HEK293T (cell line): ENCODE data around the gene CTNNA3.

Experiments used
- CTCF ChIA-PET: fragments of 350-600 bp; formaldehyde crosslinking; extraction: SDS; loops from one replicate; lab custom pipeline; 2021; ENCODE audit warnings: antibody characterized with exemption, inconsistent platforms; lab: Yijun Ruan, JAX
- POLR2A ChIA-PET: fragments of 350-600 bp; formaldehyde crosslinking; extraction: SDS; loops from one replicate; lab custom pipeline; 2020; ENCODE audit warnings: antibody characterized with exemption, inconsistent platforms; lab: Yijun Ruan, JAX
- DNase-seq: peaks from one replicate; pipeline ENCODE4 v3.0.0; 2012; ENCODE audit warnings: mixed read lengths; ENCODE audit errors: extremely low spot score
- ARNT ChIP-seq: fragments of 450-650 bp; IDR thresholded peaks from 2 replicates; pipeline ENCODE4 v1.6.1; 2017; ENCODE audit warnings: mild to moderate bottlenecking
- BHLHE40 ChIP-seq: fragments of 450-650 bp; IDR thresholded peaks from 2 replicates; pipeline ENCODE4 v1.6.1; 2016; ENCODE audit warnings: mild to moderate bottlenecking, moderate library complexity, borderline replicate concordance
- CTBP1 ChIP-seq: fragments of 450-650 bp; IDR thresholded peaks from 2 replicates; pipeline ENCODE4 v1.6.1; 2016; ENCODE audit warnings: borderline replicate concordance
- ELF4 ChIP-seq: fragments of 450-650 bp; IDR thresholded peaks from 2 replicates; pipeline ENCODE4 v1.6.1; 2017; ENCODE audit warnings: antibody characterized with exemption
- FOXA1 ChIP-seq: fragments of 450-650 bp; IDR thresholded peaks from 2 replicates; pipeline ENCODE4 v1.6.1; 2016; ENCODE audit warnings: mild to moderate bottlenecking
- FOXK2 ChIP-seq: fragments of 450-650 bp; IDR thresholded peaks from 2 replicates; pipeline ENCODE4 v1.6.1; 2016; ENCODE audit warnings: mild to moderate bottlenecking
- FOXM1 ChIP-seq: fragments of 450-650 bp; IDR thresholded peaks from 2 replicates; pipeline ENCODE4 v1.6.1; 2017; ENCODE audit warnings: mild to moderate bottlenecking, borderline replicate concordance
- HDGF ChIP-seq: fragments of 450-650 bp; IDR thresholded peaks from 2 replicates; pipeline ENCODE4 v1.6.1; 2017; ENCODE audit warnings: antibody characterized with exemption, borderline replicate concordance
- L3MBTL2 ChIP-seq: fragments of 450-650 bp; conservative IDR thresholded peaks from 2 replicates; pipeline ENCODE4 v1.6.1; 2016; ENCODE audit warnings: mild to moderate bottlenecking
- LEF1 ChIP-seq: fragments of 450-650 bp; IDR thresholded peaks from 2 replicates; pipeline ENCODE4 v1.6.1; 2017; ENCODE audit warnings: mild to moderate bottlenecking, borderline replicate concordance
- NFRKB ChIP-seq: fragments of 450-650 bp; IDR thresholded peaks from 2 replicates; pipeline ENCODE4 v1.6.1; 2016; ENCODE audit warnings: mild to moderate bottlenecking, moderate library complexity
- SP1 ChIP-seq: fragments of 450-650 bp; IDR thresholded peaks from 2 replicates; pipeline ENCODE4 v1.6.1; 2017
- SUZ12 ChIP-seq: fragments of 450-650 bp; IDR thresholded peaks from 2 replicates; pipeline ENCODE4 v1.6.1; 2016; ENCODE audit warnings: mild to moderate bottlenecking
- TARDBP ChIP-seq: fragments of 450-650 bp; IDR thresholded peaks from 2 replicates; pipeline ENCODE4 v1.6.1; 2016
- ZNF384 ChIP-seq: fragments of 450-650 bp; IDR thresholded peaks from 2 replicates; pipeline ENCODE4 v1.6.1; 2016
- TF ChIP-seq, protein P1 (sequence below): fragments of 450-650 bp; IDR thresholded peaks from 2 replicates; pipeline ENCODE4 v1.6.1; 2016

The CTNNA3 gene

DNA sequence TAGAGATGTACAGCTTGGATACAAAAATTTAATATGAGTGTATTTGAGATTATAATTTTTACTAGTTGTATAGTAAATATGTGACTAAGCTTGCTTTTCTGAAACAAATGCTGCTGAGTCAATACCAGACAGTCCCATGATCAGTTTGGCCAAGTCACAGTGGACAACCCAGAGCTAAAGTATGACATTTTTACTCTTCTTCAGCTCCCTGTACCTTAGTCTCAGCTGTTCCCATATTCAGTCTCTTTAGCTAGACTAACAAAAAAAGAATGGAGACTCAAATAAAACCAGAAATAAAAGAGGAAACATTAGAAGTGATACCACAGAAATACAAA, 189.3 kb downstream of the CTNNA3 start:
- ChIA-PET POLR2A (no interaction called here), CTCF (interaction anchor here (0.6 to 0.8 kb wide), 3 partner anchors 13 to 581 kb away, joined by 3 to 9 read pairs (median 3); partner anchors contain the start of gene LRRTM3)
- TF ChIP-seq TARDBP (no peak), ARNT (no peak), HDGF (no peak), CTBP1 (no peak), FOXA1 (no peak), FOXK2 (no peak)
- TF ChIP-seq, protein P1, sequence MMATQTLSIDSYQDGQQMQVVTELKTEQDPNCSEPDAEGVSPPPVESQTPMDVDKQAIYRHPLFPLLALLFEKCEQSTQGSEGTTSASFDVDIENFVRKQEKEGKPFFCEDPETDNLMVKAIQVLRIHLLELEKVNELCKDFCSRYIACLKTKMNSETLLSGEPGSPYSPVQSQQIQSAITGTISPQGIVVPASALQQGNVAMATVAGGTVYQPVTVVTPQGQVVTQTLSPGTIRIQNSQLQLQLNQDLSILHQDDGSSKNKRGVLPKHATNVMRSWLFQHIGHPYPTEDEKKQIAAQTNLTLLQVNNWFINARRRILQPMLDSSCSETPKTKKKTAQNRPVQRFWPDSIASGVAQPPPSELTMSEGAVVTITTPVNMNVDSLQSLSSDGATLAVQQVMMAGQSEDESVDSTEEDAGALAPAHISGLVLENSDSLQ = no peak
- no peak for DNase-seq

DNA sequence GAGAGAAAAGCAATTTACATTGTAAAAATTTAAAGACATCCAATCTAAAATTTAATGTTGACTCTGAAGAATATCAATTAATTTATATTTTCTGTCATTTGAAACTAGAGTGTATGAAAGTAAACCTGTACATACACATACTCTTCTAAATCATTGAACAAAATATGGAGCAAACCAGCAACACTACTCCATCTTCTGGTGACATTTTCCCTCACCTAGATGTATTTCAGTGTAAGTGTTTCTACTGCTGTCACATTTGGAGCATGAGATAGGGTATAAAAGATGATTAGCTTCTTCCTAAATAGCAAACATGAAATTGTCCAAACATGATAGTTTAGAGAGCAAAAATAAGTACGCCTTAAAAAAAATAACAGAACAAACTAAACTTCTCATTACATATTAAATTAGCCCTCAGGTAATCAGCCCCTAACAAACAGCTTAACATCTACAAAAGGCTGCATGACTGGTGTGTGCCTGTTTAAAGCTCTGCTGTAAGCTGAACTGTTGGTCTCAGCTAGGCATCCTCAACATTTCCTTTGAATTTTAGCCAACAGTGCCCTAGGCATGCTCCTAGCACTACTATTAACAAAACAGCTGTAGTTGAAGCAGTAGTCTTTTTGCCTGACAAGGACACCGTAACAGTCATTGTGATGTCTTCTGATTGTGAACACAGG, 189.8 kb downstream of the CTNNA3 start:
- no peak for TF ChIP-seq TARDBP
- no peak for TF ChIP-seq FOXA1
- TF ChIP-seq HDGF = no peak
- no peak for TF ChIP-seq FOXM1
- no peak for TF ChIP-seq L3MBTL2
- no peak for TF ChIP-seq CTBP1
- TF ChIP-seq NFRKB = no peak
- no peak for TF ChIP-seq BHLHE40
- TF ChIP-seq LEF1 = no peak
- TF ChIP-seq FOXK2 = no peak
- TF ChIP-seq SUZ12 = no peak
- TF ChIP-seq ELF4 = no peak
- TF ChIP-seq ARNT = no peak
- no peak for TF ChIP-seq SP1
- TF ChIP-seq, protein P1 = no peak
- ChIA-PET CTCF (interaction anchor here (0.6 to 1.1 kb wide), 4 partner anchors 13 to 580 kb away, joined by 3 to 9 read pairs (median 4); partner anchors contain the start of gene LRRTM3), POLR2A (no interaction called here)
- no peak for DNase-seq

DNA sequence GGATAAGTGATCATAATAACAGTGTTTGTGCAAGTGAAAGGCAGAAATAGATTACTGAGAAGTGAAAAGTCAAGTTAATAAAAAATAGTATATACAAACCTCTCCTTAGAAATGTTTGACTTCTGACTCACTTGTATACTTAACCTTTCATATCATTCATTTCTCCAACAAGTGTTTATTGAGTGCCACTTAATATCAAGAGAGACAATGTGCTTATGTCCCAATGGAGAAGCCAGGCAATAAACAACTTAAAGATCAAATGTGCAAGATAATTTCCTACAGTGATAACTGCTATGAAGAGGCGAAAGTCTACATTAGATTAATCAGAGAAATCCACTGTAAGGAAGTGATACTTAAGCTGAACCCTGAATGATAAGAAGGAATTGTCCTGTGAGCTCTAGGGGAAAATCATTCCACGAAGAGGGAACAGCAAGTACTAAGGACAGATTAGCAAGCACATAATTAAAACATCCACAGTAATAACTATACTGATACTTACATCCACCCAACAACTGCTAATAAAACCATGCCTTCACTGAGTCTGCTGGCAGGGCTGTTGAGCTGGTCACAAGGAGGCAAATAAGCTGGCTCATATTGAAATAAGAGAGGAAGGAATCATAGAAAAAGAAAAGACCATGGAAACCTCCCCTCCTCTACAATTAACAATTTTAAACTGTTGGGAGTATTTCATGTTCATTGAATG, 203.5 kb downstream of the CTNNA3 start:
- POLR2A ChIA-PET = no interaction called here
- CTCF ChIA-PET = interaction anchor here (0.6 kb wide), 1 partner anchor 105 kb away, joined by 3 read pairs; no protein-coding TSS in a partner anchor
- TF ChIP-seq BHLHE40 (no peak), LEF1 (no peak), ZNF384 (no peak), NFRKB (no peak)
- no peak for DNase-seq

DNA sequence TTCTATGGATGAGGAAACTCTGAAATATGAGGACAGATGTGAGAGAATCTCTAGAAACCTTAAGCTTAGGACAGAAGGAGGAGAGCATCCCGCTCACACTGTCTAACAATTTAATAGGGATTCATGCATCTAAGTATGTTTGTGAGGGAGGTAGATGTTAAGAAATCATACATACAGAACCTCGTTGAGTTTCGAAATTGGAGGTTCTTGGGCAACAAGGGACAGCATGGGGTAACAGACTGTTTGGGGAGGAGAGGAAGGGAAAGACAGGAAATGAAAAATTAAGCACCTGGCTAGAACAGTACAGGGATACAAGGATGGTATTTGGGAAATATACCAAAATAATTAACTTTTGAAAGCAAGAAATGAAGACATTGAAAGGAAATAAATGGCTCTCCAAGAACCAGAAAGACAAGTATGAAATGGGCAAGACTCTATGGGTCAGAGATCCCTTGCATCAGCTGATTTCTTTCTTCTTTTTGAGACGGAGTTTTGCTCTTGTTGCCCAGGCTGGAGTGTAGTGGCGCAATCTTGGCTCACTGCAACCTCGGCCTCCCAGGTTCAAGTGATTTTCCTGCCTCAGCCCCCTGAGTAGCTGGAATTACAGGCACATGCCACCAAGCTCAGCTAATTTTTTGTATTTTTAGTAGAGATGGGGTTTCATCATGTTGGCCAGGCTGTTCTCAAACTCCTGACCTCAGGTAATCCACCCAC, 207.9 kb downstream of the CTNNA3 start:
- DNase-seq = no peak
- POLR2A ChIA-PET = no interaction called here
- TF ChIP-seq NFRKB (no peak), FOXA1 (no peak)
- CTCF ChIA-PET = no interaction called here

DNA sequence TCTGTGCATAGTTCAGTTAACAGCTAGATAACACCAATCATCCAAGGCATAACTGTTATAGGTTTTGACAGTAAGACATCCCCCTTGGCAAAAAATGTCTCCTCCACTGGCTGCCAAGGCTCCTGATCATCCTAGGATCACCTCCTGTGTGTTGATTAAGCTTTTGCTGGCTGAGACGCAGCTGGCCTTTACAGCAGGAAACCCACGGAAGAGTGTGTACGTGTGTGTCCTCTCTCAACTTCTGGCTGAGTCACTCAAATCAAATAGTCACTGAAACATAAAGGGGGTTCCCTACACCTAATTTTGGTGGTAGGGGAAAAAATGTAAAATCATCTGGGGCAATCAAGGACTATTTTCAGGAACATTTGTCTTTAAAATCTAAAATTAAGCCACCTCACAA, 208.8 kb downstream of the CTNNA3 start:
- DNase-seq = no peak
- ChIA-PET CTCF (no interaction called here), POLR2A (no interaction called here)
- no peak for TF ChIP-seq ELF4
- TF ChIP-seq ZNF384 = no peak
- TF ChIP-seq L3MBTL2 = no peak
- no peak for TF ChIP-seq NFRKB
- TF ChIP-seq LEF1 = no peak
- no peak for TF ChIP-seq FOXA1
- no peak for TF ChIP-seq TARDBP

DNA sequence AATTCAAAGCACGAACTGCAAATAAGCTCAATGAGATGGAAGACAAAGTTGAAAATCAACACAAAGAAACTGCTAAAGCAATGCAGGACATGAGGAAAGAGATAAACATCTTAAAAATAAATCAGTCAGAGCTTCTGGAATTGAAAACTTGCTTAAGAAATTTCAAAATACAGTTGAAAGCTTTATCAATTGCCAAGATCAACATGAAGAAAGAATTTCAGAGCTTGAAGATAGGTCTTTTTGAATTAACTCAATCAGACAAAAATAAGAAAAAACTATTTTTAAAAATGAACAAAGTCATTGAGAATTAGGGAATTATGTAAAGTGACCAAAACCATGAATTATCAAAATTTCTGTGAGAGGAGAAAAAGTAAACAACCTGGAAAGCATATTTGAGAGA, 218.1 kb downstream of the CTNNA3 start:
- ChIA-PET CTCF (no interaction called here), POLR2A (no interaction called here)
- TF ChIP-seq FOXA1 = no peak
- TF ChIP-seq, protein P1 = no peak
- DNase-seq = no peak

DNA sequence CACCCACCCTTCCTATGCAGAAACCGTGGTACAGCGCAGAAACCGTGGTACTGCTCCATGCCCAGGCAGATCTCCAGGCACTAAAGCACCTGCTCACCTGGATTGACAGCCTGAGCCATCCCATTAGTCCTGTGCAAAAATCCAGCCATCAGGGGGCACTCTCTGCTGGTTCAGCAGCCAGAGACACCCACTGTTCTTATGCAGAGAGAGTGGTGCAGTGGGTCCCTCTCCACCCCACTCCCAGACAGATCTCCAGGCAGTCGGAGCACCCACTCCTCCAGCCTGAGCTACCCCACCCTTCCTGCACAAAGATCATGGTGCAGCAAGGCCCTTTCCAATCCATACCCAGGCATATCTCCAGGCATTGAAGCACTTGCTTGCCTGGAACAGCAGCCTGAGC, 219.8 kb downstream of the CTNNA3 start:
- no peak for DNase-seq
- no peak for TF ChIP-seq ARNT
- no peak for TF ChIP-seq SP1
- TF ChIP-seq SUZ12 = no peak
- TF ChIP-seq FOXA1 = no peak
- TF ChIP-seq TARDBP = no peak
- TF ChIP-seq, protein P1 = no peak
- no peak for TF ChIP-seq FOXM1
- TF ChIP-seq HDGF = no peak
- TF ChIP-seq ELF4 = no peak
- no peak for TF ChIP-seq FOXK2
- no peak for TF ChIP-seq LEF1
- TF ChIP-seq L3MBTL2 = no peak
- no peak for TF ChIP-seq BHLHE40
- TF ChIP-seq ZNF384 = no peak
- TF ChIP-seq NFRKB = no peak
- CTCF ChIA-PET = no interaction called here
- POLR2A ChIA-PET = no interaction called here
